MV-4-11 (cell line): ENCODE data around the gene CTNNA3.

Experiments
- DNase-seq: peaks from one replicate; lab custom pipeline; 2025; lab: John Stamatoyannopoulos, UW

The CTNNA3 gene

GRCh38 chr10:66214721-66215404 lies 1481.1 kb downstream of the CTNNA3 start:
- no peak for DNase-seq

- DNase-seq, result no peak
These were observed 1487.0 kb downstream of the CTNNA3 start for GRCh38 chr10:66209025-66209424.

- no peak for DNase-seq
These were observed 1491.2 kb downstream of the CTNNA3 start for GRCh38 chr10:66204838-66205237.

- DNase-seq, result no peak
These were observed 1493.9 kb downstream of the CTNNA3 start for GRCh38 chr10:66202101-66202500.

GRCh38 chr10:66192162-66192831 lies 1503.7 kb downstream of the CTNNA3 start:
- no peak for DNase-seq

- no peak for DNase-seq
These were observed 1505.6 kb downstream of the CTNNA3 start for GRCh38 chr10:66190413-66190812.

GRCh38 chr10:66189271-66189670 lies 1506.7 kb downstream of the CTNNA3 start:
- DNase-seq, result peak; percentile 66

GRCh38 chr10:66187053-66187733 lies 1508.8 kb downstream of the CTNNA3 start:
- peak; percentile 62 for DNase-seq

- DNase-seq, result no peak
These were observed 1513.0 kb downstream of the CTNNA3 start for GRCh38 chr10:66183028-66183427.

GRCh38 chr10:66180581-66181318 lies 1515.2 kb downstream of the CTNNA3 start:
- peak; percentile 74 for DNase-seq

GRCh38 chr10:66180021-66180420 lies 1516.0 kb downstream of the CTNNA3 start:
- DNase-seq, result no peak

GRCh38 chr10:66176772-66177171 lies 1519.2 kb downstream of the CTNNA3 start:
- peak; percentile 85 for DNase-seq

GRCh38 chr10:66167816-66168215 lies 1528.2 kb downstream of the CTNNA3 start:
- DNase-seq, result no peak

GRCh38 chr10:66162560-66163143 lies 1533.3 kb downstream of the CTNNA3 start:
- no peak for DNase-seq

GRCh38 chr10:66151346-66151745 lies 1544.6 kb downstream of the CTNNA3 start:
- DNase-seq, result peak; percentile 6

- DNase-seq, result no peak
These were observed 1547.7 kb downstream of the CTNNA3 start for GRCh38 chr10:66148312-66148711.

- no peak for DNase-seq
These were observed 1552.0 kb downstream of the CTNNA3 start for GRCh38 chr10:66144016-66144415.

- DNase-seq, result no peak
These were observed 1593.2 kb downstream of the CTNNA3 start for GRCh38 chr10:66102756-66103155.

GRCh38 chr10:66098595-66099480 lies 1597.2 kb downstream of the CTNNA3 start:
- DNase-seq, result no peak

GRCh38 chr10:66095610-66096009 lies 1600.4 kb downstream of the CTNNA3 start:
- DNase-seq, result no peak

GRCh38 chr10:66085906-66086305 lies 1610.1 kb downstream of the CTNNA3 start:
- no peak for DNase-seq
